Measurements from ENCODE around the gene LILRB5. TPM values are rescaled to one million over a fixed set of nuclear protein-coding genes. Genes with fewer than 3 reads are reported as not detected.
"Not testable (repeated sequence)": the region's sequence is repeated elsewhere in the genome, so short reads cannot be mapped to it uniquely, and the experiment has no call there.

Gene LILRB5
- total and polyA plus RNA-seq, 2 donors: 4.2 to 5.6 TPM

DNA sequence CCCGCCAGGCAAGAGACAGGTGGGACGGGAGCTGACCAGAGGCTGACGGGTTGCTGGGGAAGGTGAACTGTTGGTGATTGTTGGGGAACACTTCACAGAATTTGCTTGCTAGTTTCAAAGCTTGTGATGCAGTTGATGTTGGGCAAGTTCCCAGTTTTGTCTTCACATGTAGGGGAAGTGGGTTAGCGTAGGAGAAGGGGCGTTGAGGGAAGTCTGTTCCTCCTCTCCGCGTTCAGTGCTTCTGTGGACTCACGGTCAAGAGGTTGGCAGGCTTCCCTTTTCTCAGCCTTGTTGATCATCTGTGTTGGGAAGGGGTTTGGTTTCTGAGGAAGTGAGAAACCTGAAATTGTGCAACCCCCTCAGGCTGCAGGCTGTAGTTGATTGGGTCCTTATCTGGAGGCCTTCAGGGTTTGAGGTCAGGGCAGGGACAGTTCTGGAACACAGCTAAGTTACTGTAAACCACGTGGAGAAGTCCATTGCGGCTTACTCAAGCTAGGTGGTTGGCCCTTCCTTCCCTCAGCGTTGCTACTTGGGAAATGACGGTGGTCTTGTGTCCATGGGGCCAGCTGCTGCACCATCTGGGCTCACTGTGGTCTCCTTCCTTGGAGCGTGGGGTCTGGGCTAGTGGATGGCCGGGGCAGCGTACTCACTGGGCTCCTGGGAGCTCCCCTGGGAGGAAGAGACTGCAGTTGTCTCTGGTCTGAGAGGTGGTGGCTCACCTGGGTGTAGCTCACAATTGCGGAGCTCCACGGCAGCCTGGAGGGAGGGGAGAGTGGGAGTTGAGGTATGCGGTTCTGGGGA, 48.9 kb downstream of the LILRB5 start:
- 60% methylated on average over 18 of the region's 18 CpGs for WGBS
- H3K4me3 ChIP-seq (ENCODE audit: low read depth, low read length): no peak overlapping the region
- H3K36me3 ChIP-seq (ENCODE audit: insufficient read depth): peaks cover 5% of the 10 kb centered on the region
- peaks cover 2% of the 10 kb centered on the region for H3K4me1 ChIP-seq (ENCODE audit: insufficient read depth)
- H3K27ac ChIP-seq (ENCODE audit: low read depth): no peak overlapping the region
- no peak for DNase-seq (ENCODE audit: extremely low spot score)

DNA sequence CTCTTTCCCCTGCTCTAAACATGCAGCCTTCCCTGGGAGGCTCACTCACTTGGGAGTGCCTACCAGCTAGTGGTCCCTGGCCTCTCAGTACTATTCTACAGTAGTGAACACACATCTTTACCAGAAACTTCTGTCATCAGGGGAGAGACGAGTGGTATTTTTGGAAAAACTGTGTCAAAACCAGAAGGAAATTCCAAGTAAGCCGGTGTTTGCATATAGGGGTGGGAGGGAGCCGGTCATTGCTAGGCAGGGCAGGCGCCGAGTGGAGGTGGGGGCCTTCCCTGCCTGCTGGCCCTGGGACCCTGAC, 49.4 kb downstream of the LILRB5 start:
- no peak overlapping the region for H3K4me3 ChIP-seq (ENCODE audit: low read depth, low read length)
- 73% methylated on average over 5 of the region's 5 CpGs for WGBS
- no peak overlapping the region for H3K27ac ChIP-seq (ENCODE audit: low read depth)
- peaks cover 5% of the 10 kb centered on the region for H3K36me3 ChIP-seq (ENCODE audit: insufficient read depth)
- no peak for DNase-seq (ENCODE audit: extremely low spot score)
- peaks cover 2% of the 10 kb centered on the region for H3K4me1 ChIP-seq (ENCODE audit: insufficient read depth)

DNA sequence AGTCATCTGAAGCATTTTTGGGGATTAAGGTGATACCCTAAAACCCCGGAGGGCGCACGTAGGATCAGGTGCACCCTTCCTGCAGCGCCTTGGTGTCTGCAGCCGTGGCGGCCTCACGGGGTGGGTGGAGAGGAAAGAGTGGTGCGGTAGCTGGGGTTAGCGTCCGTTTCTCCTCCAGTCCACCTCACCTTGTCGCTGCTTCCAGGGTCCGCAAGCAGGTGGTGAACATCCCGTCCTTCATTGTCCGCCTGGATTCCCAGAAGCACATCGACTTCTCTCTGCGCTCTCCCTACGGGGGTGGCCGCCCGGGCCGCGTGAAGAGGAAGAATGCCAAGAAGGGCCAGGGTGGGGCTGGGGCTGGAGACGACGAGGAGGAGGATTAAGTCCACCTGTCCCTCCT, 49.9 kb downstream of the LILRB5 start:
- not testable (repeated sequence) for DNase-seq (ENCODE audit: extremely low spot score); H3K4me1 ChIP-seq (ENCODE audit: insufficient read depth); H3K27ac ChIP-seq (ENCODE audit: low read depth); H3K4me3 ChIP-seq (ENCODE audit: low read depth, low read length); H3K36me3 ChIP-seq (ENCODE audit: insufficient read depth)
- WGBS: 70% methylated on average over 23 of the region's 23 CpGs

DNA sequence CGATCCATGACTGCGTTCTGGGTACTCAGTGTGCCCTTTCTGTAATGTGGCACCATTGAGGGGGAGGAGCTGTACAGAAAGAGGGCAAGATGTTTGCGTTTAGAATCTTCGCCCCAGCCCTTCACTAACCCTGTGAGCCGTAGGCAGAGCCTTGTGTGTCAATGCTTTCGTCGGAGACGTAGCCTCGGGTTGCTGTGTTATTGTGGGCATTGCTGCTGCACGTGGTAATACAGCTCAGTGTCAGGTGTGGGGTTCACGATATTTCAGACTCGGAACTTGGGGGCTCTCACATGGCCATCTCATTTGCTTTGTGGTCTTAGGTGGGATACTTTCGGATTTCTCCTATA, 50.3 kb downstream of the LILRB5 start:
- H3K27ac ChIP-seq (ENCODE audit: low read depth): no peak overlapping the region
- no peak overlapping the region for H3K4me3 ChIP-seq (ENCODE audit: low read depth, low read length)
- 80% methylated on average over 13 of the region's 13 CpGs for WGBS
- no peak for DNase-seq (ENCODE audit: extremely low spot score)
- peaks cover 5% of the 10 kb centered on the region for H3K36me3 ChIP-seq (ENCODE audit: insufficient read depth)
- H3K4me1 ChIP-seq (ENCODE audit: insufficient read depth): peaks cover 2% of the 10 kb centered on the region

DNA sequence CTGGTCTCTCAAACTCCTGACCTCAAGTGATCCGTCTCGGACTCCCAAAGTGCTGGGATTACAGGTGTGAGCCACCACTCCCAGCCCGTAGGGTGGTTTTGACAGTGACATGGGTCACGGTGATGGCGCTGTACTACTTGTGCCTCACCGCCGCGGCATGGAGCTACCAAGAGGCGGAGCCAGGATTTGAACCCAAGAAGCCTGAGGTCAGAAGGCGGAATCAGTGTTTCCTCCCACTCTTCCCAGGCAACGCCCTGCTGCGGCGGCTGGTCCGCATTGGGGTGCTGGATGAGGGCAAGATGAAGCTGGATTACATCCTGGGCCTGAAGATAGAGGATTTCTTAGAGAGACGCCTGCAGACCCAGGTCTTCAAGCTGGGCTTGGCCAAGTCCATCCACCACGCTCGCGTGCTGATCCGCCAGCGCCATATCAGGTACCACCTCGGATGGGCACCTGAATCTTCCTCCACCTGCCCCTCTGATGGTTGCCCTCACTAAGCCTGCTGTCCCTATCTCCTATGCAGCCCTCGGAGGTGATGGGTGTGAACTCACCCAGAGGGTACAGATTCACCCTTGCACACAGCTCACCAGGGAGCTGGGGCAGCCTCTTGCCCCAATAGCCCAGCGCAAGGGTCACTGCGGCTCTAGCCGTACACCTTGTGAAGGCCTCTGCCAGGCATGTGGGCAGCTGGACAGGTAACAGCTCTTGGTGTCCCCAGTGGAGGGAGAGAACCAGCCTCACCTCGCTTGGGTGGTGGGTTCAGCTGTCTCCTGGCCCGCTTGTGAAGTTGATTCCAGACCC, 50.8 kb downstream of the LILRB5 start:
- Histone ChIP-seq H3K27ac (ENCODE audit: low read depth) (no peak overlapping the region), H3K4me3 (ENCODE audit: low read depth, low read length) (no peak overlapping the region), H3K36me3 (ENCODE audit: insufficient read depth) (peaks cover 5% of the 10 kb centered on the region), H3K4me1 (ENCODE audit: insufficient read depth) (peaks cover 2% of the 10 kb centered on the region)
- DNase-seq (ENCODE audit: extremely low spot score): no peak
- WGBS: 91% methylated on average over 27 of the region's 27 CpGs

DNA sequence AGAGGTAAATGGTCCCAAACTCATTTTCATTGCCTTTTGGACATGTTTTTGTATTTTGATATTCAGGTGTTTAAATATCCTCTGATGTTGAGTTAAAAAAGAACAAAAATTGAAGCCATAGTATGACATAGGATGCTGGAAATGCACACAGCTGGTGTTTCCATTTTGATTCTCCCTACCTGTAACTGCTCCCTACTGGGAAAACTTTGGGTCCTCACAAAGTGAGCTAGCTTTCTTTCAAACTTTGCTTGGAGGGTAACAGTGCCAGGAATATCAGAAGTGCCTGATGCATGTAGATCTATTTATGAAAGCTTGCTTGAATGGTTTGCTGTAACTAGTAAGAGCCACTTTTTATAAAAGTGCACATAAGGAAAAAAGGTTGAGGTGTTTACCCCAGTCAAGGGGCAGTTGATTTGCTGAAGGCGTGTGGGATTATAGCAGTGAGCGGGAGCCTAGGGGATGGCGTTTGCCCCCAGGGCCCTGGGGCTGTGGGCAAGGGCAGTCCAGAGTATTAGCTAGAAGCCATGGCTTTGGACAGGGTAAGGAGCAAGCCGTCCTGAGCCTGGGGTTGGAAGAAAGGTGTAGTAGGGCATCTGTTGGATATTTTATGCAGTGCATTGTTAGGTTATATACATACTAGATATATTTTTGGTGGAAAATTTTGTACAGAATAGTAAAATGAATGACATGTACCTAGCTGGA, 52.2 kb downstream of the LILRB5 start:
- peaks cover 5% of the 10 kb centered on the region for H3K36me3 ChIP-seq (ENCODE audit: insufficient read depth)
- H3K4me3 ChIP-seq (ENCODE audit: low read depth, low read length): no peak overlapping the region
- peaks cover 2% of the 10 kb centered on the region for H3K4me1 ChIP-seq (ENCODE audit: insufficient read depth)
- no peak overlapping the region for H3K27ac ChIP-seq (ENCODE audit: low read depth)
- DNase-seq (ENCODE audit: extremely low spot score): no peak
- 80% methylated on average over 4 of the region's 4 CpGs for WGBS

DNA sequence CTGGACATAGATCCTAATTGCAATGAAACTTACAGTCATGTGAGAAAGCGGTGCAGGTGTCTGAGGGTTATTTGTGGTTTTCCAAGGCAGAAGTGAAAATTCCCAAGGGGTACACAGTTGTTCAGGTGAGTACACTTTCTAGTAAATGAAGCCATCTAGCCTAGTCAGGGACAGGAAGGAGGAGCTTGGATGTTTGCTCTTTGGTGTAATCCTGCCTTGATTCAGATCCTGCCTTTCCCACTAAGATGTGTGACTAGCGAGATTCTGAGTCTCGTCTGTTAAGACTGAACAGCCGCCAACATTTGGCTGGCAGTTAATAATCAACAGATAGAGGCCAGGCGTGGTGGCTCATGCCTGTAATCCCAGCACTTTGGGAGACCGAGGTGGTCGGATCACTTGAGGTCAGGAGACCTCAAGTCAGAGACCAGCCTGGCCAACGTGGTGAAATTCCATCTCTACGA, 53.9 kb downstream of the LILRB5 start:
- no peaks in the 10 kb centered on the region for H3K4me1 ChIP-seq (ENCODE audit: insufficient read depth)
- H3K27ac ChIP-seq (ENCODE audit: low read depth): no peak overlapping the region
- WGBS: 40% methylated on average over 9 of the region's 9 CpGs
- DNase-seq (ENCODE audit: extremely low spot score): no peak
- H3K4me3 ChIP-seq (ENCODE audit: low read depth, low read length): no peak overlapping the region
- peaks cover 5% of the 10 kb centered on the region for H3K36me3 ChIP-seq (ENCODE audit: insufficient read depth)

DNA sequence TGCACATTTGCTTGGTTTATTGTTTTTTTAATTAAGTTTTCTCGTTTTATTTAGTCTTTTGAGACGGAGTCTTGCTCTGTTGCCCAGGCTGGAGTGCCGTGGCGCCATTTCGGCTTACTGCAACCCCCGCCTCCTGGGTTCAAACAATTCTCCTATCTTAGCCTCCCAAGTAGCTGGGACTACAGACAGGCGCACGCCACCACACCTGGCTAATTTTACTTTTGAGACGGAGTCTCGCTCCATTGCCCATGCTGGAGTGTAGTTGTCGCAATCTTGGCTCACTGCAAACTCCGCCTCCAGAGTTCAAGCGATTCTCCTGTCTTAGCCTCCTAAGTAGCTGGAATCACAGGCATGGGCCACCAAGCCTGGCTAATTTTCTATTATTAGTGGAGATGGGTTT, 55.1 kb downstream of the LILRB5 start:
- DNase-seq (ENCODE audit: extremely low spot score): no peak
- no peak overlapping the region for H3K27ac ChIP-seq (ENCODE audit: low read depth)
- 73% methylated on average over 13 of the region's 13 CpGs for WGBS
- H3K4me1 ChIP-seq (ENCODE audit: insufficient read depth): no peaks in the 10 kb centered on the region
- peaks cover 2% of the 10 kb centered on the region for H3K36me3 ChIP-seq (ENCODE audit: insufficient read depth)
- H3K4me3 ChIP-seq (ENCODE audit: low read depth, low read length): peak overlapping the region; percentile 65

DNA sequence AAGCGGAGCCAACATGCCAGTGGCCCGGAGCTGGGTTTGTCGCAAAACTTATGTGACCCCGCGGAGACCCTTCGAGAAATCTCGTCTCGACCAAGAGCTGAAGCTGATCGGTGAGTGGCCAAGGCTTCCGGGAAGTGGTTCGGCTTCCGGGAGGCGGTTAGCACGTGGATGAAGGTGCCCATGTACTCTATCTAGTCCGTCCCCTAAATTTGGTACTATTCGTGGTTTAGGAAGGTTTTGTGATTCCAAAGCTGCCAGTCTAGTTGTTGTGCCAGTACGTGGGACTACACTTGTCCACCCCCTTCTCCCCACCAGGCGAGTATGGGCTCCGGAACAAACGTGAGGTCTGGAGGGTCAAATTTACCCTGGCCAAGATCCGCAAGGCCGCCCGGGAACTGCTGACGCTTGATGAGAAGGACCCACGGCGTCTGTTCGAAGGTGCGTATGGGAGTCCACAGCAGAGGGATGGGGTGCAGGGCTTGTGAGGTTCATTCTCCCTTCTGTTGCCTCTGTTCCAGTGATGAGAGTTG, 55.8 kb downstream of the LILRB5 start:
- Histone ChIP-seq H3K4me1 (ENCODE audit: insufficient read depth) (no peaks in the 10 kb centered on the region), H3K36me3 (ENCODE audit: insufficient read depth) (no peaks in the 10 kb centered on the region), H3K27ac (ENCODE audit: low read depth) (peak overlapping the region; percentile 84), H3K4me3 (ENCODE audit: low read depth, low read length) (peak overlapping the region; percentile 65)
- DNase-seq (ENCODE audit: extremely low spot score): no peak
- 3% methylated on average over 28 of the region's 28 CpGs for WGBS

Small RNAs within 50 kb of the gene (small RNA-seq; reads per million reads assigned to genes)
- gene AC245884.12 (not detected), gene MIR4752 (not detected), gene RNU6-1307P (not detected)

Other genes with a start within 250 kb of the LILRB5 start
- gene VSTM1, start 193.4 kb downstream of the LILRB5 start, total RNA-seq: not detected
- gene VSTM1, start 193.4 kb downstream of the LILRB5 start, polyA plus RNA-seq: not detected
- not detected for gene TARM1, start 175.9 kb downstream of the LILRB5 start, total RNA-seq
- not detected for gene TARM1, start 175.9 kb downstream of the LILRB5 start, polyA plus RNA-seq
- 0.21 TPM for gene OSCAR, start 156.5 kb downstream of the LILRB5 start, total RNA-seq
- gene OSCAR, start 156.5 kb downstream of the LILRB5 start, polyA plus RNA-seq: 2.3 TPM
- 11.3 TPM for gene NDUFA3, start 154.4 kb downstream of the LILRB5 start, total RNA-seq
- 155 TPM for gene NDUFA3, start 154.4 kb downstream of the LILRB5 start, polyA plus RNA-seq
- 4.0 TPM for gene TFPT, start 141.6 kb downstream of the LILRB5 start, total RNA-seq
- 22.8 TPM for gene TFPT, start 141.6 kb downstream of the LILRB5 start, polyA plus RNA-seq
- gene PRPF31, start 141.5 kb downstream of the LILRB5 start, total RNA-seq: 22.5 TPM
- 67.7 TPM for gene PRPF31, start 141.5 kb downstream of the LILRB5 start, polyA plus RNA-seq
- 11.6 TPM for gene CNOT3, start 119.5 kb downstream of the LILRB5 start, total RNA-seq
- gene CNOT3, start 119.5 kb downstream of the LILRB5 start, polyA plus RNA-seq: 35.8 TPM
- gene LENG1, start 97.6 kb downstream of the LILRB5 start, total RNA-seq: 3.8 TPM
- 14.0 TPM for gene LENG1, start 97.6 kb downstream of the LILRB5 start, polyA plus RNA-seq
- gene TMC4, start 84.1 kb downstream of the LILRB5 start, total RNA-seq: 15.4 TPM
- gene TMC4, start 84.1 kb downstream of the LILRB5 start, polyA plus RNA-seq: 16.0 TPM
- gene MBOAT7, start 67.7 kb downstream of the LILRB5 start, total RNA-seq: 22.9 TPM
- gene MBOAT7, start 67.7 kb downstream of the LILRB5 start, polyA plus RNA-seq: 69.7 TPM
- 31.1 TPM for gene TSEN34, start 66.0 kb downstream of the LILRB5 start, total RNA-seq
- 81.4 TPM for gene TSEN34, start 66.0 kb downstream of the LILRB5 start, polyA plus RNA-seq
- 2,561 TPM for gene RPS9, start 56.4 kb downstream of the LILRB5 start, total RNA-seq
- 3,100 TPM for gene RPS9, start 56.4 kb downstream of the LILRB5 start, polyA plus RNA-seq
- gene LILRB3, start 34.3 kb downstream of the LILRB5 start, total RNA-seq: 2.9 TPM
- 7.2 TPM for gene LILRB3, start 34.3 kb downstream of the LILRB5 start, polyA plus RNA-seq
- 0.95 TPM for gene LILRA6, start 14.5 kb downstream of the LILRB5 start, total RNA-seq
- gene LILRA6, start 14.5 kb downstream of the LILRB5 start, polyA plus RNA-seq: 3.4 TPM
- gene LILRB2, start 23.8 kb upstream of the LILRB5 start, total RNA-seq: 1.3 TPM
- 6.2 TPM for gene LILRB2, start 23.8 kb upstream of the LILRB5 start, polyA plus RNA-seq
- gene LILRA5, start 55.9 kb upstream of the LILRB5 start, total RNA-seq: 1.3 TPM
- gene LILRA5, start 55.9 kb upstream of the LILRB5 start, polyA plus RNA-seq: 7.3 TPM
- gene LILRA4, start 81.9 kb upstream of the LILRB5 start, total RNA-seq: not detected
- not detected for gene LILRA4, start 81.9 kb upstream of the LILRB5 start, polyA plus RNA-seq
- 11.8 TPM for gene LAIR1, start 107.7 kb upstream of the LILRB5 start, total RNA-seq
- gene LAIR1, start 107.7 kb upstream of the LILRB5 start, polyA plus RNA-seq: 21.3 TPM
- gene TTYH1, start 158.2 kb upstream of the LILRB5 start, total RNA-seq: 3.6 TPM
- 3.7 TPM for gene TTYH1, start 158.2 kb upstream of the LILRB5 start, polyA plus RNA-seq
- gene LENG8, start 191.9 kb upstream of the LILRB5 start, total RNA-seq: 49.7 TPM
- 121 TPM for gene LENG8, start 191.9 kb upstream of the LILRB5 start, polyA plus RNA-seq
- gene LENG9, start 206.5 kb upstream of the LILRB5 start, total RNA-seq: 3.3 TPM
- 6.2 TPM for gene LENG9, start 206.5 kb upstream of the LILRB5 start, polyA plus RNA-seq
- 31.4 TPM for gene CDC42EP5, start 216.0 kb upstream of the LILRB5 start, total RNA-seq
- 42.4 TPM for gene CDC42EP5, start 216.0 kb upstream of the LILRB5 start, polyA plus RNA-seq
- not detected for gene LAIR2, start 245.6 kb upstream of the LILRB5 start, total RNA-seq
- not detected for gene LAIR2, start 245.6 kb upstream of the LILRB5 start, polyA plus RNA-seq